HG03066 (cell line): ENCODE measurements around the gene ZNF462.
"Not testable (repeated sequence)": the region's sequence is repeated elsewhere in the genome, so short reads cannot be mapped to it uniquely, and the experiment has no call there.

ENCODE experiments used
- ATAC-seq: cut with Tn5 transposase; IDR thresholded peaks from one replicate; pipeline ENCODE4 v1.9.1; 2021; ENCODE audit warnings: low read depth; ENCODE audit not compliant: unreplicated experiment

ZNF462 gene

DNA sequence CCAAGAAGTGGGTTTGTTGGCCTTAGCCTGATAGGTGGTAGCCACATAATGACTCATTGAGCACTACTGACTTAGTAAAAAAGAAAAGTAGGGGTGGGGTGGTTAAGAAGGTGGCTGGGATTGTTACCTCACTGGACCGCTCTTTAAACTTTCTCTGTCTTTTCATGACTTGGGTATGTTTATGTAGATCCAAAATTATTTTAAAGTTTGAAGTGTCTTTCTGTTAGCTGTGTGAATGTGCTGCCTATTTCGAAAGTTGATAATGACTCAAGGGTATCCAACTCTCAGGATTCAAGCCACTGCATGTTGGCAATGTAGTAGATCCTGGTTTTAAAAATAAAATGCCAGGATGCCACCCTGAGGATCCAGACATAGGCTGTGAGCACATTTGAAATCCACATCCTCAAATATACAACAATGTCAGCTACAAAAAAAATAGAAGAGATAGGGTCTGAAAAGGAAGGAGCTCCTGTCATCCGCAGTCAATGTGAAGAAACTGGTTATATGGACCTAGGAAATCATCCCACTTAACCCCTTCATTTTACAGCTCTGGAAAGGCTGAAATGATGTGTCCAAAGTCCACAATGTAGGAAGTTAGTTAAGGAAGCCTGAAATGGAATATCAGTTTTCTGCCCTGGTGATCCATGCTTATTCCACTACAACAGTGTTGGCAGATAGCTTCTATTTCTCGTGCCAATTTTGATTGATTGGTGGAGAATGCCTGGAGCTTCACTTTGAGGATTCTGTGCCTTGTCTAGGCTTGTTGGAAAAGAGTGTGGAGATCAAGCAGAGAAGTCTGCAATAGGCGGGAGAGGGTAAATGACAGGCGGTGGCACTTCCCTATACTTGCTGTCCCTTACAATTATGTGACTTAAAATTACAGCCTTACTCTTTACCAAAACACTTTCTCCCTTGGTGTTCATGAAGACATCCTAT is 23.4 kb downstream of the ZNF462 start:
- no peak for ATAC-seq

DNA sequence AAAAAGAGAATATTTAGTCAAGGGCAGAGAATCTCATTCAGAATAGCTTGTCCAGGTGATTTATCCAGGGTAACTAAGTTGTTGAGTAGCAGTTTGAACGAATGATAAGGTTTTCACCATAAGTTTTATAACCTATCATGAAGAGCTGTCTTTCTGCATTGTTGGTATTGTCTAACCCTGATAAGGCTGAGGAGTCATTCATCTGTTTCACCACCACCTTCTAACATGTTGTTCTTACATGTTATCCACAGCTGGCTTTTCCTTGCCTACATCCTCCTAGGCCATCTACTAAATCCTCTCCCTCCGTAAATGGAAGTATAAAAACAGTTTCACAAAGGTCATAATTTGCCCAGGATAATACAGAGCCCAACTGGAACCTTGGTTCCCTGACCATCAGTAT is 24.1 kb downstream of the ZNF462 start:
- ATAC-seq: no peak

DNA sequence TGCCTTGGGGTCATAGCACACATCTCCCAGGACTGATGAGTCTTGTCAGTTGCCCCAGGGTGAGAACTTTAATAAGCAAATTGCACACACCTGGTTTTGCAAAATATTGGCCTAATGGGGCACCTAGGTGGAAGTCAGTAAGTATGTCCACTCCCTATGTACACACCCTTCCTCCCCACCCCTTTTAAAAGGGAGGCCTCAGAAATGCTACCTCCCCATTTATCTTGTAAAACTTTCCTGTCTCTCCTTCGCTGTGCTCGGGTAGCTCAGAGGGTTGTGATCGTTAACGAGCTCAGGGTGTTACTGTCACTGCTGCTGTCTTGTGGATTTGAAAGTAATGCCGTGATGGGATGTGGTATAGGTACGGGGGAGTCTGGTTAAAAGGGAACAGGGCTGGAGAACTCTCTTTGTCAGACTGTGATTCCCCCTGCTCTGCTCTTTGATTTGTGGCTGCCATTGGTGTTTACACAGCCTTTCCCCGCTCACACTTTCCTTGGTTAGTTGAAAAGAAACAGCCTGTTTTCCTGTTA is 26.2 kb downstream of the ZNF462 start:
- ATAC-seq: no peak

DNA sequence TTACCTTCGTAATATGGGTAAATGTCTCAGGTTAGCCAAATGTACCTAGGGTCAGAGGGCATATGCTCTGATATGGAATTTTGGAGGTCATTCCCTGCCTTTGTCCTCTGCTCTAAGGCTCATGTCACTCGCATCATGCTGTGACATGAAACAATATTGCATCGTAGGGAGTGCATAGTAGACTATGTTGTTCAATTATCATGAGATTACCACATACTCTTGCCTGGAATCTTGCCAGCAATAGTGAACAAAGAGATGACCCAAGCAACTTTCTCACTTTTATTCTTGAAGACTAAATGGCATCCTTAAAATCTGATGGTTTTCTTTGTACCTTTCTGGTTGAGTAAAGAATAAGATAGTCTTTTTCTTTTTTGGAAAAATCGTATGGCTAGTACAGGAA is 27.6 kb downstream of the ZNF462 start:
- no peak for ATAC-seq

DNA sequence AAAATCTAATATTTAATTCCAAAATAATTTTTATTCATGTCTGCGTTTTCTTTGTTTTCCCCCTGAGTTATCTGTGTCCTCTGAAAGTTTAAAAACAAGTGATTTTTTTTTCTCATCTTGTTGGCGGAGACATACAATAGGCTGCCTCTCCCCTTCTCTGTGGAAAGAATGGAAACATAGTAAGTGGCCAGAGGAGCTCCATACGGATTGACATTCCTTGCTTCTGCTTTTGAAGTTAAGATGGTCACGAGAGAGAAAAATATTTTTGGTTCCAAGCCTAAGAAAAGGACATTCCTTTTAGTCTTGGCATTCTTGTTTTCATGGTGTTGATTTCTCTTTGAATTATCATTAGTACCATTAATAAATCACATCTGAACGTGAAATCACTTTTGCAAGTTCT is 28.3 kb downstream of the ZNF462 start:
- ATAC-seq: no peak

DNA sequence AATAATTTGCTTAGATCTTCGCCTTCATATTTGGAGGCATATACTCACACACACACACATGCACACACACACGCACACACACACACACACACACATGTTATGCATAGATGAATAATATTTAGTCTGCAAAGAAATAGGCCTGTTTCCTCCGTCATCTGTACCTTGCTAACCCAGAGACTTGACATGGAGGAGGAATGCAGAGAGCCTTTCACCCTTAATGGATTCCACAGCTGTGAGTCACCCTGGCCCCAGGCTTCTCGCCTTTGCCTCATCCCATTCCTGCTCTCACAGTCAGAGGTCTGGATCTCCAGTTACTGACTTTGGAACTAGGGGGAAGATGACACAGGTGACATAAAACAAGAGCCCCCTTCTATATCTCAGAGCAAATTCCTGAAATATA is 29.7 kb downstream of the ZNF462 start:
- no peak for ATAC-seq

DNA sequence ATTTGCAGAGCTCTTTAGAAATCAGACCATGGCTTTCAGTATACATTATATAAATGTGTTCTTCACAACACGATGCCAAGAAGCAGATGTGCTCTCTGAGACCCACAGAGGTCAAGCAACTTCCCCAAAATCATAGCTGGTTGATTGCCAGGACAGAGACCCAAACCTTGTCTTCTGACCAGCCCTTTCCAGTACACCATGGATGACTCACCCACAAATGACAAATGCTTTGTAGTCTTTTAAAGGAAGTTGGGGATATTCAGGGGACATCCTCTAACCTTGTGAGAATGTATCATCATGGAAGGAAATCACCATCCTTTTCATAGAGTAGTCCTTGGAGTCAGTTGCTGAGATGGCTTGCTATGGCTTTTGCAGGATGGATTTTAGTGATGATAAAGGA is 30.1 kb downstream of the ZNF462 start:
- no peak for ATAC-seq

DNA sequence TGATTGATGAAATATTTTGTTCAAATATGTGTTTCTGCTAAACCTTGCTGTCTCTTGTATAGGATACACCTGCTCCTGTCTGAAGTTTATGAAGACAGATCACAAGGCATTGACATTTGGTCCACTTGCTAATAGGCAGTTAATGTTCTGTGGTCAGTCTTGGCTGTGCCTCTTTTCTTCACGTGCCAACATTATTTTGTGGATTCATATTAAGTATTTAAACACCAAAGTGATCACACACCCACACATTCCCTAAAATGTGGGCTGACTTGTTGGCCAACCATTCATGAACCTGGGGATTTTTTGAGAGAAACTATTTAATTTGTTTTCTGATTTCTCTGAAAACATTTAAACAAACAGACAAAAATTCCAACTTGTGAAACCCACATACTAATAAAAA is 33.7 kb downstream of the ZNF462 start:
- ATAC-seq: no peak

DNA sequence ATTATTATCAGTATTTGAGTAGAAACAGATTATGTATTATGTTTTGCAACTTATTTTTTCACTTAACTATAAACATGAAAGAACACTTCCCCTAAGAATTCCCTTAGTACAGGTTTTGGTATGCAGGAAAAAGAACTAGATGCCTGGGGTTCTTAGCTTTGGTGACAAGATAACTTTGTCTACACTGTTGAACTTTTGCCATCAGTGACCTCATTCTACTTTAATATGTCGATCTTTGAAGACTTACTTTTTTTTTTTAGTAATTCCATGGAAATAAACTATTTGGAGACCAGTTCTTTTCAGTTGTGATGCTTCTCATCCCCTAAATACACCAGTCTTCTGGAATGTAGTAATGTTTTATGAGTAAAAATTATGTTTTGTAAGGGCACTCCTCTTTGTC is 34.3 kb downstream of the ZNF462 start:
- ATAC-seq: no peak

DNA sequence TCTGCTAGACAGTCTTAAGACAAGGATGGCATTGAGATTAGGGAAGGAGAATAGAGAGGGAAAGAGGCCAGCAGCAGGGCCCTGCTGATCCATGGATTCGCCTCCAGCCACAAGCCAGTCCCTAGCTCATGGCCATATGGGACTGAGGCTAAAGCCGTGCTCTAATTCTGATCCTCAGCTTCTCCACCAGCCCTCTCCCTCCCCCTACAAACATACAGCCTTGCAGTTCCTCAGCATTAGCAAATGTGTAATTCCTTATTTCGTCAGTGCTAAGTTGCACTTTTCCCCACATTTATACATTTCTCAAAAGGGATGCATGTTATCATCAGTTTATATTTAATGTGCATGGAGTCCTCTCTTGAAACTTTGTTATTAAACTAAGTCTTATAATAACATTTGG is 34.8 kb downstream of the ZNF462 start:
- ATAC-seq: no peak

DNA sequence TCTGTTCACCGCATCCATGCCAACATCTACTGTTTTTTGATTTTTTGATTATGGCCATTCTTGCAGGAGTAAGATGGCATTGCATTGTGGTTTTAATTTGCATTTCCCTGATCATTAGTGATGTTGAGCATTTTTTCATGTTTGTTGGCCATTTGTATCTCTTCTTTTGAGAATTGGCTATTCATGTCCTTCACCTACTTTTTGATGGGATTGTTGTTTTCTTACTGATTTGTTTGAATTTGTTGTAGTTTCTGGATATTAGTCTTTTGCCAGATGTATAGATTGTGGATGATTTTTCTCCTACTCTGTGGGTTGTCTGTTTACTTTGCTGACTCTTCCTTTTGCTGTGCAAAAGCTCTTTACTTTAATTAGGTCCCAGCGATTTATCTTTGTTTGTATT is 37.6 kb downstream of the ZNF462 start:
- not testable (repeated sequence) for ATAC-seq

DNA sequence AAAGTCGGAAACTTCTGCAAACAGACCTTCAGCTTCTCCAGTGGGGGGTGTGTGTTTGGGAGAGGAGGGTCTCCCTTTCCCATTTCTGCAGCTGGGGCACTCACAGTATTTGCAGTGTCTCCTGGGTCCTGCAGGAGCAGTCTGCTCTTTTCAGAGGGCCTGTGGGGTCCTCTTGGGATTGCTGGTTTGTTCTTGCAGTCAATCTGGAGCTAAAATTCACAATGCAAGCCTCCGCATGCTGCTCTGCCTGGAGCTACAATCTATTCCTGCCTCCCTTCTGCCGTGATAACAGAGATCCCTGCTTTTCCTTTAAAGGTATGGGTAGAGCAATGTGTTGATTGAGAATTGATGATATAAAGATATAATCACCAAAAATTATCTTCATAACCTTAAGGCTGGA is 43.2 kb downstream of the ZNF462 start:
- no peak for ATAC-seq

DNA sequence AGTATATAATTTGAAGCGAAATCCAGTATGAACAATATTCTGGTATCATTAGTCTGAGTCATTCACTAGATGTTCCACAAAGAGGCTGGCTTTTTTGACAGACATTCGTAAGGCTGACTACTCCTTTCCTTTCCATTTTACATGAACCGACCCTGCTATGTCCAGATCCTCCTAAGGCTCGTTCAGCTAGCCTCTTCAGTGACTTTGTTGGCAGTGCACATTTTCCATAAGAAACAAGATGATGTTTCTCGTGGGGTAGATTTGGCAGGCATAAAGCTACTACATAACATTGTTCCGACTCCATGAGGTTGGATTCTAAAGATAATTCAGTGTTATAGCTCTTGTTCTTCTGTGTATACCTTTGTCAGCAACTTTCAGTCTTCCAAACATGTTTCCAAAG is 49.0 kb downstream of the ZNF462 start:
- ATAC-seq: no peak

DNA sequence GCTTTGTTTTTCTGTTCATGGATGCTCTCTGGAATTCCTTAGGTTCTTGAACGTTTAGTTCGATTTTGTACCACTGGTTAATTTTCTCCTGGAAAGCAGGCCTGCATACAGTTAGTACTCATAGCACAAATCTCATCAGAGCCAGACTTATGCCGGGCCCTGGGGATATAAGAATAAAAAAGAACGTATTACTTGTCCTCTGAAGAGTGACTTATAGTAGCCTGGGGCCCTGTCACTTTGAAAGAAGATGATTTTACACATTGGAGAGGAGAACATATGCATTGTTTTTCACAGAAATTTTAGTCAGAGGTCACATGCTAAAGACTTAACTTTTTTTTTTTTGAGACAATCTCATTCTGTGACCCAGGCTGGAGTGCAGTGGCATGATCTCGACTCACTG is 50.3 kb downstream of the ZNF462 start:
- no peak for ATAC-seq

DNA sequence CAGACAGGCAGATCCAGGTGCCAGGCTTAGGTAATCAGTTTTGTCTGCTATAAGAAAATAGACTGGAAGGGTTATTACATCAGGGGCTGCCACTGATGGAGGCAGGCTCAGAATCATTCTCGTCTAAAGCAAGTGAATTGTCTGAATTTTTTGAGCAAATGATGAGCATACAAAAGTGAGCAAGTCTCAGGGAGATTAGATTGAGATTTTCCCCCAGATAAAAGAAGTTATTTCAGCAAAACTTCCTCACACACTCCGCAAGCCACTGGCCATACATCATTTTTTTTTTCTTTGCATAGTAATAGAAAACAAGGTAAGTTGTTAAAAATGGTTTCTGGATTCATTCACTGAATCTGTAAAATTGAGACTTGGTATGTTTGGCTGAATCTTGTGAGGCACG is 52.9 kb downstream of the ZNF462 start:
- ATAC-seq: no peak

DNA sequence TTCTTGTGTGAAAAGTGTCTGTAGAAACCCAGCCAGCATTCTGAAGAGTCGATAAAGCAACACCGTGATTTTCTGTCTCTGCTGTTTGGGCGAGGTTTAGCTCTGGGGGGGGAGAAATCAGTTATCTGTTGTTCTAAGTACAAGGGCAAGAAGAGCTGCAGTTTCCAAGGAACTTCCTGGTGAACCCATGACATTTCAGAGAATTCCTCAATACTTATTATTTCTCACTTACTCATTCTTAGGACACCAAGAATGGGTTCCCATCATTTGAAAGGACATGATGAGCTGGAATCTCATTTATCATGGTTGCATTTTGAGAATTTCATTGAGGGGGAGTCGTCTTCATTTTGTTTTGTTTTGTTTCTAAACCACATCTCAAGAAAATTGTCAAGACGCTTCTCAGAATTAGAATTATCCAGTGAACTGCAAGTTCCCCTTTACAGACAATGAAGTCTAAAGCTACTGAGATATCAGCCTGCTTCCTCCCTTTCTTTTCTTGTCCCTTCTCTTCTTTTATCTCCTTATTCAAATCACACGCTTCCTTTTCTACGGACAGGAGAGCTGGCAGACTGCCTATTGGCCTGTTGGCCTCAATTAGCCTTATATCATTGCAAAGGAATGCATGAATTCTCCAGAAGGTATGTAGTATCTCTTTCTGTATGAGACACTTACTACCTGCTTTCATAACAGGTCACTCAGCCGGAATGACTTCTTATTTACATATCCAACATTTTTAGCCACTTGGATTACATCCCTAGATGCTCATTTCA is 53.7 kb downstream of the ZNF462 start:
- no peak for ATAC-seq

DNA sequence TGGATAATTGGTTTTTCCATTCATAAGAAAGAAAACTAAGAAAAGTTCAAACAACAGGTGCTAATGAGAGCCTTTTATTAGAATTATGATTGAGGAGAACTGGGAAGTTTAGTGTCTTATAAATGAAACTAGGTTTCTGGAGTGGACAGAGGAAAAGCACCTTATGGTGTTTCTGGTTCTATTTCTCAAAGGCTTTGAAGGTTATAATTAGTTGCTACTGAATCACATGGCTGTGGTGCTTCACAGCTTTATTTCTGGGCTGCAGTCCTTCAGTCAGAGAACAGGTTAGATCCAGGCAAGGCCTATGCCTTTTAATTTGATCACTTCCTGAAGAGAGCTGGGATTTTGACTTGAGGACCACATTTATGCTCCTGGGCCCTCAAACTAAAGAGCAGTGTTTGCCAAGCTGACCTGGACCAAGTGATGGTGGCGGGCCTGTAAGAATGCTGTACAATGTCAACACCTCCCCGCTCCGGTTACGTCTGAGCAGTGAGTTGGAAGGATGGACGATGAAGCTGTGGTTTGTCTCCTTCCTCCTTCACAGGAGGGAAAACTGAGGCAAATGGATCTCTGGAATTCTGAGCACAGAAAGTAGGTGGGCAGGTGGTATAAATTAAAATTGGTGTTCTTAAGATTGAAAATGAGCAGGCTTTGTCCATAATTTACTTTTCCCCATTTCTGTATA is 56.0 kb downstream of the ZNF462 start:
- ATAC-seq: no peak

DNA sequence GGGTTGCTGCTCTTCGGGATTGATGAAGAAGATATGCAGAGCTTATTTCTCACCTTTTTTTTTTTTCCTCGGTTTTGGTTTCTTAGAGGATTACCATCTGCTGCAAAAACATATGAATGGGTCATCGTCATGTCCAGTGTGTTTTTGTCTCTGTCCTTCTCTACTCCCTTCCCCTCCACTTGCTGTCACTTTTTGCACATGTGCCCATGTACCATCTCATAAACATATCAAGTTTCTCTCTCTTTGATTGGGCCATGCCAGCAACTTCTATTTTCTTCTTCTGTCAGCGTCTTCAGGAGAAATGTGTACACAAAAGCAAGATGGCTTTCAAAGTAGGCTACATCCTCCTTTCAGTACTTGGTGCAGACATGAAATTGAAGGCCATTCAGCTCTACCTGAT is 57.1 kb downstream of the ZNF462 start:
- no peak for ATAC-seq

DNA sequence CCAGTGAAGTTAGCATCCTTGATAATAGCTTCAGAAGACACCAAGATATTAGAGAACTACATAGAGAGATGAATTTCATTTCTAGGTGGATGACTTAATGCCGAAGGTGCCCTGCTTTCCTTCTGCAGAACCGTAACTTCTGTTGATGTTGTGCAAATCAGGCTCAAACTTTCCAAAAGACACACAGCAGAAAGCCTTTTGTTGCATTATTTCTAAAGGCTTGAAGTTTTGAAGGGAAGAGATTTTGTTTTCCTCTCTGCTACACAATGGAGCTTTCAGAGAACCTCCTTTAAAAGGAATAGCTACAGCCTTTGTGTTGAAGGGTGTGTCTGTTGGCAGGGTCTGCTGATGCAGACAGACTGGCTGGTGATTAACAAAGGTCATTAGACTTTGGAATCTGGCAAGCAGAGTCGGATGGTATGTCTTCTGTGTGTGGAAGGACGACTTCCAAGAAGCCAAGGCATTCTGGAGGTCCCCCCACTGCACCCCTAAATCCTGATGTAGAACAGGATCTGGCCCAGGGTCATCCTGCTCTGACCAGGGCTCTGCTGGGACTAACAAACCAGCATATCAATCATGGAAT is 57.8 kb downstream of the ZNF462 start:
- no peak for ATAC-seq

DNA sequence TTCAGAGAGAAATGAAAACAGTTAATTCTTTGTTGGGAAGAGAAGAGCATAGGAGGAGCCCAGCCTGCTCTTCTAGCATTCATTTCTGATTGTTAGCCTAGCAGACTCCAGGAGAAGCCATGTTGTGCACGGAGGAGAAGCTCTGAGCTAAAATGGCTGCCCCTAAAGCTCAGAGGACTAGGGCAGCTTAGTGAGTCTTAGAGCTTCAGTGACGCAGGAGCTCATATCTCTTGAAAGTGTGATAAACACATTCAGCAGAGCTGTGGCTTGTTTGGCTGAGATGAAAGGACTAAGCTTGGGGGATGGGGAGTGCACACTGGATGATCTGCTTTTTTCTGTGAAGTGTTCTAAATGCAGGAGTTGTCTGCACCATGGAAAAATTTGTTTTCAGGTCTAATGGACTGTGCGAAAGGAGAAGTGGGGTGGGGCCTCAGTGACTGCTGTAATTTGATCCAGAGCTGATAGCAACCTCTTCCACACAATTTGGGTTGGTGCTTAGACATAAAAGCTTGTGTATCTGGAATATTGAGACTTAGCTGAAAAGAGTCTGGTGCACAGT is 58.5 kb downstream of the ZNF462 start:
- ATAC-seq: no peak
